Measurements from ENCODE around the gene CYB5RL. TPM values are rescaled to one million over a fixed set of nuclear protein-coding genes. Genes with fewer than 3 reads are reported as not detected.

The CYB5RL gene
- polyA plus RNA-seq, 1 donor (not counting 4 experiments of a cell fraction or from before 2014, with no cell fraction given): 1.3 TPM

DNA sequence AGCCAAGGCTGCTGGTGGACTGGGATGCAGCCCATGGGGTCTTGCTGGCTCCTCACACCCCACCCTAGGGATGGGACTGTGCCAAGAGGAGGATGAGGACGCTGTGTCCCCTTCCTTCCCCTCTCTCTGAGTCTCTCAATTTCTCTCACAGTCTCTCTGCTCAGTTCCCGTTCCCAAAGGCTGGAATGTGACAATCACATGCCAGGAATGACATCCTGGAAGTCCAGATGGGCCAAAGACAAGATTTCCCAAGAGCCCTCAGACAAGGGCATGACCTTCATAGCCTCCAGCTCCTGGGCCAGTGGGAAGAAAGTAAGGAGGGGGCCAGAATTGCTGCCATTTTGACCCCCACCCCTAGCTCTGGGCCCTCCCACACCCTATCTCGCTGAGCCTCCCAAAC lies 39.5 kb downstream of the CYB5RL start:
- Histone ChIP-seq H3K79me2 (ENCODE audit: control insufficient read depth, insufficient read depth, low read length) (no peaks in the 10 kb centered on the region), H3K9ac (ENCODE audit: control insufficient read depth, extremely low read depth, insufficient read depth, low read length) (no peak overlapping the region), H3K4me2 (ENCODE audit: control insufficient read depth, extremely low read depth, insufficient read depth, low read depth, low read length) (no peak overlapping the region), H3K9me1 (ENCODE audit: control insufficient read depth, extremely low read depth, insufficient read depth, low read length) (no peaks in the 10 kb centered on the region), H2AFZ (ENCODE audit: control insufficient read depth, low read length) (no peak overlapping the region), H3K36me3 (ENCODE audit: control insufficient read depth in 2 of 2, extremely low read depth in 1 of 2, insufficient read depth in 2 of 2, low read length in 2 of 2) (no peaks in the 10 kb centered on the region), H3K27me3 (ENCODE audit: control insufficient read depth, extremely low read depth, insufficient read depth, low read length) (peaks cover 6% of the 10 kb centered on the region), H3K27ac (ENCODE audit: control insufficient read depth, insufficient read depth, low read length) (no peak overlapping the region), H3K4me1 (ENCODE audit: control insufficient read depth, extremely low read depth, insufficient read depth, low read length) (peaks cover 11% of the 10 kb centered on the region), H3K4me3 (ENCODE audit: control insufficient read depth in 2 of 3, extremely low read depth in 1 of 3, insufficient read depth in 2 of 3, low read depth in 1 of 3, low read length in 3 of 3) (no peak overlapping the region), H4K20me1 (ENCODE audit: control insufficient read depth, extremely low read depth, insufficient read depth, low read length) (no peaks in the 10 kb centered on the region), H3K9me3 (ENCODE audit: control insufficient read depth, low read depth, low read length) (no peaks in the 10 kb centered on the region)
- TF ChIP-seq CTCF (optimal IDR thresholded peaks at IDR 0.05 in 1 of 3, IDR thresholded peaks at IDR 0.05 in 1 of 3, conservative IDR thresholded peaks at IDR 0.05 in 1 of 3; ENCODE audit: extremely low read depth in 1 of 3, insufficient read depth in 2 of 3, low read length in 3 of 3): no peak
- no peak for TF ChIP-seq EZH2 (IDR thresholded peaks at IDR 0.05; ENCODE audit: low read length)
- DNase-seq (ENCODE audit: low read depth, low spot score) (no peak), FAIRE-seq (no peak)
- dilution Hi-C loops (cut with MboI; ENCODE audit: extremely low pct_ligation_motif_present, low sequenced_read_pairs): no loop called here

- H3K79me2 ChIP-seq (ENCODE audit: control insufficient read depth, insufficient read depth, low read length): no peaks in the 10 kb centered on the region
- no peak for FAIRE-seq
- no peaks in the 10 kb centered on the region for H3K9me1 ChIP-seq (ENCODE audit: control insufficient read depth, extremely low read depth, insufficient read depth, low read length)
- no peak overlapping the region for H2AFZ ChIP-seq (ENCODE audit: control insufficient read depth, low read length)
- H3K9me3 ChIP-seq (ENCODE audit: control insufficient read depth, low read depth, low read length): no peaks in the 10 kb centered on the region
- no peak overlapping the region for H3K9ac ChIP-seq (ENCODE audit: control insufficient read depth, extremely low read depth, insufficient read depth, low read length)
- no peak for TF ChIP-seq EZH2 (IDR thresholded peaks at IDR 0.05; ENCODE audit: low read length)
- TF ChIP-seq CTCF (optimal IDR thresholded peaks at IDR 0.05 in 1 of 3, IDR thresholded peaks at IDR 0.05 in 1 of 3, conservative IDR thresholded peaks at IDR 0.05 in 1 of 3; ENCODE audit: extremely low read depth in 1 of 3, insufficient read depth in 2 of 3, low read length in 3 of 3): no peak
- H3K27ac ChIP-seq (ENCODE audit: control insufficient read depth, insufficient read depth, low read length): no peak overlapping the region
- H3K4me2 ChIP-seq (ENCODE audit: control insufficient read depth, extremely low read depth, insufficient read depth, low read depth, low read length): no peak overlapping the region
- no peaks in the 10 kb centered on the region for H3K36me3 ChIP-seq (ENCODE audit: control insufficient read depth in 2 of 2, extremely low read depth in 1 of 2, insufficient read depth in 2 of 2, low read length in 2 of 2)
- dilution Hi-C loops (cut with MboI; ENCODE audit: extremely low pct_ligation_motif_present, low sequenced_read_pairs): no loop called here
- no peaks in the 10 kb centered on the region for H4K20me1 ChIP-seq (ENCODE audit: control insufficient read depth, extremely low read depth, insufficient read depth, low read length)
- H3K4me1 ChIP-seq (ENCODE audit: control insufficient read depth, extremely low read depth, insufficient read depth, low read length): peaks cover 11% of the 10 kb centered on the region
- H3K4me3 ChIP-seq (ENCODE audit: control insufficient read depth in 2 of 3, extremely low read depth in 1 of 3, insufficient read depth in 2 of 3, low read depth in 1 of 3, low read length in 3 of 3): no peak overlapping the region
- peaks cover 6% of the 10 kb centered on the region for H3K27me3 ChIP-seq (ENCODE audit: control insufficient read depth, extremely low read depth, insufficient read depth, low read length)
- DNase-seq (ENCODE audit: low read depth, low spot score): no peak
Measured at GRCh38 chr1:54159733-54160316, 40.0 kb downstream of the CYB5RL start.
